NCI-H446 (cell line): ENCODE data around the gene LHPP.
A peak's percentile ranks its signal among the peaks of the same experiment; 100 is the strongest.

Experiments
- DNase-seq, 2 experiments: peaks; one replicate each; lab custom pipeline; 2025; lab: John Stamatoyannopoulos, UW

LHPP gene

DNA sequence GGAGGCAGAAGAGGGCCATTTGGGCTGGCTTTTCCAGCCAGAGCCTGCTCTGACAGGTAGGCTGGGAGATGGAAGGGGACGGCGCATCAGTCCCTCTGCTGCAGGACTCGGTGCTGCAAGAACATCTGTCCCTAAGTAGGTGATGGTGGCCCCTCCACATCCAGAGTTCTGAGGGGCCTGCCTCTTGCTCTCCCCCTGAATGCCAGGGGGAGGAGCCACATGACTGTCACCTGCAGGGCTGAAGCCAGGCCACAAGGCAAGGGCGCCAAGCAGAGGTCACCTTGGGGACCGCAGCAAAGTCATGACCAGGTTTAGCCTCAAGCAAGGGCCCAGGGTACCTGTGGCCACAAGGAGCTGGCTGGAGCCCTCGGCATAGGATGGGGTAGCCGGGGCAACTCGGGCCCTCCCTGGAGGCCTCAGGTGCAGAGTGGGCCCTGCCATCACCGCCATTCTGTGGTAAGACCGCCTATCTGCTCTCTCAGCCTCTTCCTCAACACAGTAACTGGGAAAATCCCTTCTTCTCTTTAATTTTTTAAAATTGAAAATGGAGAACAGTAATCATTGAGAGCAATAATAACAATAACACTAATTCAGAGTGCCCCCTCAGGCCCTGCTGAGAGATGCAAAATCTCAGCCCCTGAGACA is 183.3 kb downstream of the LHPP start:
- DNase-seq: no peak

DNA sequence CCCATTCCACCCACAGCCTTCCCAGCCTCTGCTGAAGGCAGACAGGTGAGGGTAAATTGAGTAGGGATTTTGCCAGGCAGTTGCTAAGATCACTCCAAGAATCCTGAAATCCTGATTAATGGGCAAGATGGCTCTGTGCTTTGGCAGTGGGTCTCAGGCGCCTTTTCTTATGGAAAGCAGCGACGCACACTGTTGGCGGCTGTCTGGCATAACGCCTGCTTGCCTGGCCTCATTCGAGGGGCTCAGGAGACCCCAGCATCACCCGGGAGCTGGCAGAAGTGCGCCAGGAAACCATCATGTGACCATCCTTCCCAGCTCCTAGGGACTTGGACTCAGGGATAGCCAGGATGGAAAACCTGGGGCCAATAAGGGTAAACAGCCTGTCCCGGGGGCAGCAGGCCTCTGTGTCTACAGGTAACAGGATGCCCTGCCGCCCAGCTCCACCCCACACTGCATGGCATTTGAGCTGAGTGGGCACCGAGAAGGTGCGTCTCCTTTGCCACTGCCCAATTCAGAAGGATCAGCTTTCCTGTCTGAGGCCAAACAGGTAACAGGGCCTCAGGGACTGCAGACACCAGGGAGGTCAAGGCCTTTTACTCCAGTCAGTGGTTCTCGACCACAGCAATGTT is 184.0 kb downstream of the LHPP start:
- DNase-seq: no peak

DNA sequence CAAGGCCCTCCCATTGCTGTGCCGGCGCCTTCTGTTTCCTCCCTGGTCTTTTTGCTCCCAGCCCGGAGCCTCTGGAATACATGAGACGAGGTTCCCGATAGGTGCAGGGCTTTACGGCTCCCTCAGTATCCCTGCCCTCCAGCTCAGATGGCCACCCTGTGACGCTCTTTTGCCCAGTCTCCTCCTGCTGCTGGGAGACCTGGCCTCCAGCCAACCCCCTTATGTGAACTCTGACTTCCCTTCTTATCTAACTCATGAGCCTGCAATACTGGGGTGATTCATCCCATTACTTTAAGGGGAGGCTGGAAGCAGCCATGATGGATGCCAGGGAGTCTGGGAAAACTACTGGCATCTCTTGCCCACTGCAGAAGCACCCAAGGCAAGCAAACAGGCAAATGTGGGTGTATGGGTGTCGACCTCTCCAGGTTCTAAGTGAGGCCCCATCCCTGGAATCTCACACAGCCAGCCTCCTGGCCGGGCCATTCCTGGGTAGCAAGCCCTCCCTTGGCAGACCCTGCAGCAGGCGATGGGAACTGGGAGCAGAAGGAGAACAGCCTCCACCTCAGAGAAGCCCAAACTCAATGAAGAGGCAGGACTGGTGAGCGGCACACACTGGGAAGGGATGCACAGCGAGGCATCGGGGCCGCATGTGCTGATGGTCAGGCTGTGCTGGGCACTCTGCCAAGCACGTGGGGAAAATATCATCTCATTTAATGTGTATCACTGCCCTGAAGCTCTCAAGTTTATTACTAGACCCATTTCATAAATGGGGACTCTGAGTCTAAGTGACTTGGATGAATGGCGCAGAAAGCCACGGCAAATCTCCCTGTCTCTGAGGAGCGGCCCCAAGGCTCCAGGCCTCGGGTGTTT is 185.1 kb downstream of the LHPP start:
- DNase-seq: no peak

DNA sequence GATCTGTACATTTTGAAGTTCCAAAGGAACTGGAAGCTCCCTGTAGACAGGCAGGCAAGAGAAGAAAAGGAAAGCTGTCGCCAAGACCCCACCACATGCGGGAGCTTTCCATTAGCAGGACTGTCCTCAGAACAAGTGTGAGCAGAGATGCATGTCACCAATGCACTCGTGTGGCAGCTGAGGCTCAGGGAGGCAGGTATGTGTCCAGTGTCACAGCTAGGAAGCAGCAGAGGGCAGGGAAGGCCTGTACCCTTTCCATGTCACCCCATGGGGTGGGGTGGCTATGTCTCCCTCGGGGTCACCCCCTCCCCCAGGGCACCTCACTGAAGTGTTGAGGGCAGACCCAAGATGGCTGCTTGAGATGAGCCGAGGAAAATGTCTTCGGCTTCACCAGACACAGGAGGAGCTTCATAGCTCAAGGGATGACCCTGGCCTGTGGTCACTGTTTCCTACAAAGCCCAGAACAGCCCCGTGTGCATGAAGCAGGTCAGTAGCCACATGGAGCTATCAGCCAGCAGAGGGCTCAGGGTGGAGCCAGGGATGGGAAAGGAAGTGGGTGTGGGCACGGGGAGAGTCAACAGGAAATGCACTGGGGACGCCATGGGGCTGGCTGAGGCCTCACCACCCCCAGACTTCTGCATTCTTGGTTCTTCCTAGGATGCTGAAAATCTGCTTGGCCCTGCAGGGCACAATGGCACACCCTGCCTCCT is 186.0 kb downstream of the LHPP start:
- DNase-seq: no peak

DNA sequence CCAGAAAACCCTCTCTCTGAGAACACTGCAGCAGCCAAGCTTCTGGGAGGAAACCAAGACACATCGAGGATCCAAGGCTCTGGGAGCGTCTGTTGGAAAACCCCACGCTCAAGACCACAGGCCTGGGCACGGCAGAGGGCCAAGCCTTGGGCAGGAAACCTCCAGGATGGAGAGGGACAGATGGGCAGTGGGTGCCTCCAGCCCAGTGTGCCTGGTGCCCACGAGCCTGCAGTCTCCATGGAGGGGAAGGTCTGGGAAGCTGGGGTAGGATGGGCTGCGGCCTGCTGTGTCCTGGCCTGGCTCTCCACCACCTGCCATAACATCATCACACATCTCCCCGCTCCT is 186.5 kb downstream of the LHPP start:
- no peak for DNase-seq

DNA sequence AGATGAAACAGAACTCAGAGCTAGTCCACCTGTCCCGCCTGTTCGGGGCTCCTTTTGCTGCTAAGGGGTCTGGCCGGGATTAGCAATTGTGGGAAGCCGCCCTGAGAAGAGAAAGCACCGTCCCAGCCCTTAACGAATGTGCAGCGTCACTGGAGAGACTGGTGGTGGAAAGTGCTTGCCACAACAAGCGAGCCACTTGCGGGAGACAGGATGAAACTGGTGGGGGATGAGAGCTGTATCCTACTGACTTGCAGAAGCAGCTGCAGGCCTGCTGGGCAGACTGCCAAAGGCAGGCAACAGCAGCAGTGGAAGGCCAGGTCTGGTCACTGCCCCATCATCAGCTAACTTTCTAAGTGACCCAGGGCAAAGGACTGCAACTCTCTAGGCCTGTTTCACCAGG is 187.1 kb downstream of the LHPP start:
- DNase-seq: peak in 1 of 2 experiments; percentile 8

DNA sequence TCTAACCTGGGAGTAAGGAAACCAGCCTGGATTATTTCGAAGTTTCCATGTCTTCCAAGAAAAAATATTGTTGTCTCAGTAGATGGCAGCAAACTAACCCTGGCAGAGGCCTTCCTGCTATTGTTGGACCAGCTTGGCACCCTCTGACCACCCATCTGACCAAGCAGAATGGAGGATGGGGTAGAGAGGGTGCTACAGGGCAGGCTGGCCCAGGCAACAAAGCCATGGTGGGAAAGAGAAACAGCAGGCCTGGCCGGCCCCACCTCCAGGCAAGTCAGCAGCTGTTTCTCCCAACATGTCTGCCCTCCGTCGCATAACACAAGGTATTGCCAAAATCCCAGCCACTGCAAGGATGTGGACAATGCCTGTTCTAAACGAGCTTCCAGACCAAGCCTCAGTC is 187.6 kb downstream of the LHPP start:
- DNase-seq: no peak

DNA sequence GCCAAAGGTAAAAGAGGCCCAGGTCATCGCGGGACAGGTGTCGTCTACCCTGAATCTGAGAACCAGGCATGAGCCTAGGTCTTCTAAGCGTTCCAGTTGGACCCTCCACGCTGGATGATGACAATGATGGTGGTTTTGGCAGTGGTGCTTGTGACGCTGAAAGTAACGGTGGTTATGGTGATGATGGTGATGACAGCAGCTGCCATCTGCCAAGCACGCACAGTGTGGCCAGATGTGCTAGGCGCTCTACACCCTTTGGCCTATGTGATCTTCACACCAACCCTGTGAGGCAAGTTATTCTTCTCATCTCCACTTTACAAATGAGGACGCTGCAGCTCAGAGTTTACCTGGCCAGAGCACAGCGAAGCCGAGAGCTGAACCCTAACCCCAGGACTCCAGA is 188.6 kb downstream of the LHPP start:
- no peak for DNase-seq

DNA sequence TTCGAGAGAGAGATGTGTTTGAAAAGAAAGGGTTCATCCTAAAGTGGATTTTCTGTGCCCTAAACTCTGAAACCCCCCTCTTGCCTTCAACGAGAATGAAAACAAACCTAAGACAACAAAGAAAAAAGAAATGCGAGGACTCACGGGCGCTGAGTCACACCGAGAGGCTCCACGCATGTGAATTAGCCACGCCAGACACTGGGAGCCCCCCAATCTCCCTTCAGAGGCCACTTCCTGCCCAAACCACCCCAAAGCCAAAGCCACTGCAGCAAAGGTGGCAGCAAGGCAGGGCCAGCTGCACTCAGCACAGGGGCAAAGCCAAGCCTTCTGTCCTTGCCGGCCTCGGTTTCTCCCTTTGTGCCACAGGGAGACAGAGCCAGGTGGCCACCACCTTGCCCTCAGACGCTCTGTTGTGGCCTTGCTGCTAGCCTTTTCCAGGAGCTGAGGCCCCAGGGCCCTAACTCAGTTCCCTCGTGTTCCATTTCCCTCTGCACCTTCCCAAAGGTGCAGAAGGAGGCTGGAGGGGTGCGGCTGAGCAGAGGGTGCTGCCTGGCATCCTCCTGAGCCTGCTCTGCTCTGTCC is 189.3 kb downstream of the LHPP start:
- no peak for DNase-seq

DNA sequence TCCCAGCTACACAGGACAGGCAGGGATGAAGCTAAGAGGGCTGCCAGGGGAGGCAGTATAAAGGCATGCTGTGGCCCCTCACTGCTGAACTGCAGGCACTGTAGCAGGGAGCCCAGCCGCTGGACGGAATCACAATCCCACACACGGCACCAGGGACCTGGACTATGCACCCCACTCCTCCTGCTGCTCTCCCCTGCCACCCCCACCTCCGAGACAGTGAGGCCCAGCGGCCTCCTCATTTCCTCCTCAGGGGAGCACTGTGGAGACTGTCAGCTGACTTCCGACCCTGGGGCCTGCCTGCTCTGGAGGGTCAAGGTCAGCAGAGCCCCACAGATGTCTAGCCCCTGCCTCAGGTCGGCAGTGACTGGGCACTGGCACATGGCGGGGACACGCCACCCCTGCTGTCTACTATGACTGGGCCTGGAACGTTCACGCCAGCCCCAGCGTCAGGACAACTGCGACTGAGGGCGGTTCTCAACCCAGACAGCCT is 189.8 kb downstream of the LHPP start:
- DNase-seq: no peak

DNA sequence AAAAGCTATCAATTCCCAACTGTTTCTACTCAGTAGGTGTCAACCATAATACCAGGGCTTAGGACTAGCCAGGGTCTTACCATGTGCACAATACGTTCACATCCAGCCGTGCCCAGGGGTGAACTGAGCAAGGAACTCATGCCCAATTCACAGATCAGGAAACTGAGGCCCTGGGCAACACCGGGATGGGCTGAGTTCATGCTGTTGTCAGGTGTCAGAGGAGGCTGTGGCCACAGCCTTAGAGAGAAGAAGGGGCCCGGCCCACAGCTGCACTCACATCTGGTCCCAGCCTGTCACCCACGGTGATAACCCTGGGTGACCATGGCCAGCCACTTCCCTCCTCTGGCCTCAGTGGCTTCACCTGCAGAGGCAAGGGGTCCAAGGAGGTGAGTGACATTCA is 190.6 kb downstream of the LHPP start:
- no peak for DNase-seq

DNA sequence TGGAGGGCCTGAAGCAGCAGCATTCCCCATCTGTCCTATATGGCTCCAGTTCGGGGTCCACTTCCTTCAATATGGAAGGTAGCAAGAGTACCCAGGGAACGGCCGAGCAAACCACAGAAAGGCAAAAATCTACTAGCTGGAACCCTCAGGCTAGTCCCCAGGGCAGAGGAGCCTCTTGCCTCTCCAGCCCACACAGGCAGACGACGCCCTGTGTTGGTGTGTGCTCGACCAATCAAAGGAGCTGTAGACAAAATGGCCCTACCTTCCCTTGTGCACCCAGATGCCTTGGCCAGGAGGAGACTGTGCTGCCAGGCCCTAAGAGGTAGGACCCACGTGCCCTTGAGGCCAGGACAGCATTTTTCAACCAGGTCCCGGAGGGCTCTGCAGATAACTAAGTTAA is 191.1 kb downstream of the LHPP start:
- no peak for DNase-seq

DNA sequence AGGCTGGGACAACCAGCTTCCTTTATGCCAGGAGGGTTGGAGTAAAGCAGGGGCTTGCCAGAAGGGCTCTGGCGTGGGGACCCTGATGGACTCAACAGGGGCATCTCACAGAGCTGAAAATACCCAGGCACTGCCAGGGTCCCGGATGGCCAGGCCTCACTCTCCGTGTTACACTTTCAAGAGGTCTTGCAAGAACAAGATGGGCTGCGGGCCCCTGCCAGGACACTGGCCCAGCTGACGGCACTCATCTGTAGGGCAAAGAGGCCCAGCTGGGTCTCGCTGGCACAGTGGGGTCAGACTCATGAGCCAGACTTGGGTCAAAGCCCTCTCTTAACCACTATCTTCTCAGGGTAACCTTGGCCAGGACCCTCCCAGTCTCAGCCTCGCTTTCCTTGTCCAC is 191.7 kb downstream of the LHPP start:
- no peak for DNase-seq

DNA sequence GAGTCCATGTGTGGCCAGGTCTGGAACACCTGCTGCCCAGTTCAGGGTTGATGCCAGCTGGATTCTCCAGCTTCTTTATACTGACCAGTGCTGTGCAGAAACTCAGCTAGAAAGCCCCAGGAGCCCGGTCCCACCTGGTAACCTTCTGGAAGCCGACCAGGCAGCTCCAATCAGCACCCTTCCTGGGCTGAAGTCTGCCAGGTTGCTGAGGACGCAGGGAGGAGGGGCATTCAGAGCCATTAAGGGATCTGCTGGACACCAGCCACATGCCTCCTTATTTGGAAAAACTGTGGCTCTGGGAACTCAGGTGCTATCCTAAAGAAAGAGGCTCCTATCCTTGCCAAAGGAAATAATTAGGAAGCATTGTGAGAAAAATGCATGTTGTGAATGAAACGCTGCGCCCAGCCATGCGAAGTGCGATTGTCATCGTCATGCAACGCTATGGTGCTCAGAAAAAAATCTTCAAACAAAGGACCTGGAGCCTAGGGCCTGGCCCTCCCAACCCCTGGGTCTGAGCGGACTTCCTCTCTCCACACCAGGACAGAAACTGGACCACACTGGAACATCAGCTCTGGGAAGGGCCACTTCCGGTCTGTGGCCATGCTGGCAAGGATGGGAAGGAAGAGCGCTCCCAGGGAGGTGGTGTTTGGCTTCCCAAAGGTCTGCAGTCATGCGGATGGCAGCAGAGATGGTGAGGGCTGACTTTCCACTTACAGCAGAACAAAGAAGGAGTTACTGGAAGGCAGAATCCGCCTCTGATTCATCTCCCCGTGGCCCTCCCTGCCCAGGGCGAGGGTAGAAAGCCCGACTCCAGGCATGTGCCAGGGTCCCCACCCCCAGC is 192.4 kb downstream of the LHPP start:
- no peak for DNase-seq

DNA sequence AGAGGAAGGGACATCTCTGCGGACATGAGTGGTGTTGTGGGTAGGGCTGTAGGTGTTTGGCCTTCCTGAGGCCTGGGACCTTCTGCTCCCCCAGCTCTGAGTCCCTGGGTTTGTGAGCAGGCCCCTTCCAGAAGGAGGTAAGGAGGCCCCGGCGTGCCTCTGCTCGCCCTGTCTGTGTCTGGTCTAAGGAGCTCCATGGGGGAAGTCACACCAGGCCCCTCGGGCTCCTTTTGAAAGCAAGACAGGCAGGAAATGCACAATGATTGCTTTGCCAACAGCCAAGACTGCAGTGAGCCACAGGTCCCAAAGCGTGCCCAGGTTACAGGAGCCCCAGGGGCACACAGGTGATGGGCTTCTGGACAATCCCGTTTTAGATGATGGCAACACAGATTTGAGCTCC is 193.1 kb downstream of the LHPP start:
- no peak for DNase-seq

DNA sequence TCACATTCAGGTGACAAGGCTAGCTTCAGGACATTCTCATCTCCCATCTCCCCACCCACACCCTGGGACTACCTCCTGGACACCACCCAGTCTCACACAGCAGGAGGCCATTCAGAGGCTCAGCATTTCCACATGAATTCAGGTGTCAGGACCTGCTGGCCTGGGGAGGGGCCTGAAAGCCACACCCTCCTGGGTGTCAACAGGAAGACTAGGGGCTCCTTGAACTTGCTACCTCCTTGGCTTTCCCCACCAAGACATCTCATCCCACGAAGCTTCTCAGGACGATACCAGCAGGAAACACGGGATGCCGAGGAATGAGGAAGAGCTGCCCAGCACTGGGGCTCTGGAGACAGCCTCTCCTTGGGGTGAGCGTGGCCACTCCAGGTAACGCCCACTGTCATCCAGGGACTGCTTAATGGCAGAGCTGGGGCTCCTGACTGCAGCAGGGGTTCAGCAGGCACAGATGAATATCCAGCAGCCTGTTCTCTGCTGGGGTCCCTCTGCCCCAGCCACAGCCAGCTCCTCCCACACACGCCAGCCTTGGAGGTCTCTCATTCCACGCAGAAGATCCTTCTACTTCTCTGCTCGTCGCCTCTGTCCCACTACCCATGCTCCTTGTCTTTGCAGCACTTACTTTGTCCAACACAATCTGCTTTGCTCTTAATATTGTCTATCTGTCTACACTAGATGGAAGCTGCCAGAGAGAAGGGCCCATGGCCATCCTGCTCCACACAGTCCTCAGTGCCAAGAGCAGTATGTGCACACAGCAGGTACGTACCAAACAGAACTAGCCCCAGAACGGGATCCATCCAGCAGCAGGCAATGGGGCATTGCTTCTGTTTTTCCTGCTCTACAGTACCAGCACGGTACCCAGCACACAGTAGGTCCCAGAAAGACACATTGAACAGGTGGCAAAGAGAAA is 193.8 kb downstream of the LHPP start:
- no peak for DNase-seq

DNA sequence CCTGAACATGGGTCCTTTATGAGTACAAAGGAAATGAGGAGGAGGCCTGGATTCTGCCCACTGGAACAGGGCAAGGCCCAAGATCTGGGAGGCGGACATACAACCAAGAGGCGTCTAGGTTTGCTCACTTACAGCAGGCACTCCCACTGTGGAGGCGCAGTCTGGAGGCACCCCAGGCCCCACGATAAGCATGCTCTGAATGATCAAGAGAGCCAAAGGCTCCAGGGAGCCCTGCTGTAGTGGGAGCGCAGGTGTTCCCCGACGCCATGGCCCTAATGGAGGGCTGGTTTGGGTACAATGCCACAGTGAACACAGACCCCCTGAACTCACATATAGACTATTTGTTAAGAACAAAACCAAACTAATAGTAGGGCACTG is 194.5 kb downstream of the LHPP start:
- no peak for DNase-seq

DNA sequence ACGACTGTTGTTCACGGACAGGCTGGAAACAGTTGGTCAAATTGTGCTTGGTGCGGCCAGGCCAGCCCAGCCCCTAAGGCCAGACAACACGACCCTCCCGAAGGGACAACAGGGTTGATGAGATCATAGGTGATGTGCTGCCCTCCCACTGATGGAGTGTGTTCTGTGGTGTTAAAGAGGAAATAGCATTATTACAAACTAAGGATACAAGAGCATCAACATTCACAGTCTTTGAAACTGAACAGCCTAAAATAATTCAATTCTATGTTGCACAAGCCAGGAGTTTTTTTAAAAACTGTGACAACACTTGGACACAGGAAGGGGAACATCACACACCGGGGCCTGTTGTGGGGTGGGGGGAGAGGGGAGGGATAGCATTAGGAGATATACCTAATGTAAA is 194.9 kb downstream of the LHPP start:
- no peak for DNase-seq

DNA sequence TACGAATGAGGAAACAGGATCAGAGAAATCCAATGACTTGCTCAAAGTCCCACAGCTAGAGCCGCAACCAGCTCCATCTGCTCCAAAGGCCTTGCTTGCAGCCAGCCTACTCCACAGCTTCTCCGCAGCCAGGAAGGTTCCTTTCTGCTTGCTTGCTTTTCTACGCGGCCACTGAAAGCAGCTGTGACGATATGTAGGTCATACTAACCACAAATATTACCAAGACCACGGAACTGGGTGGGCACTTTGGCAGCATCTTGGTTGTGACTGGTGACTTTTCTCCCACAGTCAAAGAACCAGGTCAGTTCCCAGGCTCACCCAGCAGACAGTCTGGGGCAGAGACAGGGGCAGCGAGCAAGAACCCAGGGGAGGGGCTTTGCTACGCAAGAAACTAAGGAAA is 196.2 kb downstream of the LHPP start:
- DNase-seq: no peak

DNA sequence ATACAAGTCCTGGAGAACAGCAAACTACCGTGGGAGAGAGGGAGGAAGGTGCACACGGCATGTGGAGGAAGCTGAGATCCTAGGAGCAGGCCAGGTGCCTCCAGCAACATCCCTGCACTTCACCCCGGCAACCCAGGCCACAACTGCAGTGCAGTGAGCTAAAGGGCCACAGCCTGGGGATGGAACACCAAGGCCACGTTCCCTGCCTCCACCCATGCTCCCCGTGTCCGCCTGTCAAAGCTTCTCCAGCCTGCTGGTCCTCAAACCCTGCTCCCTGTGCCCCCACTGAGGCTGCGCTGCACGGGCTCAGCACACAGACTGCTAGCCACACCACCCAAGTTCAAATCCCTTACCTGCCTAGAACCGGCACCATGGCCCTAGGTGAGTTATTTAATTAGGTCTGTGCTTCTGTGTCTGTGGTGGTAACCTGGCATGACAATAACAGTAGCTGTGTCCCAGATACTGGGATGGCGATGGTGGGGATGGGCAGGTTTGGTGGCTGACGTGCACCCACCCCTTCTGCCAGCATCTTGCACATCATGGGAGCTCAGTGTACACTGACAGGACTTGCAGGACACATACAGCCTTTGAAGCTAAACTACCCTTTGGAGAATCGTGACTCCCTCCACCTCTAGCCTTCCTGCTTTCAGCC is 197.1 kb downstream of the LHPP start:
- no peak for DNase-seq
